ENCODE results near the gene LYPD6. TPM values are rescaled to one million over a fixed set of nuclear protein-coding genes. Genes with fewer than 3 reads are reported as not detected.
A peak's percentile ranks its signal among the peaks of the same experiment; 100 is the strongest.

Gene LYPD6
- total RNA-seq, 4 donors from 2014 or later = 0.83 to 1.4 (median 1.1) TPM

DNA sequence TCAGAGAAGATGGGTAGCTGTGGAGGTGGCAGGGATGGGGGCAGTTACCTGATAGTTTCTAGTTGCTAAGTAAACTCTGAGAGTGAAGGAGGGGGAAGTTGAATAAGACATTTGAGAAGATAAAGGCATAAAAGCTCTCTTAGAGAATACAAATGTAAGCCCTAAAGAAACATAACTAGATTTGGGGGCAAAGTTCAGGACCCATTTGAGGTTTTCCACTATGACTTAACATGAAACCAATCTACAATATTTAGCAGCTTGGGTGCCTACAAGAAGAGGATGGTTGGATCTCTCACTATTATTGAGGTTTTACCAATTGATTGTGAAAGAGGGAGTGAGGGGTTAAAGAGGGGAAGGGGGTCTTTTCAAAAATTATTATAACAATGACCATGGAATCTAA, 34.4 kb upstream of the LYPD6 start:
- intact Hi-C loops (cut with DNase I) = no loop called here
- H3K4me1 ChIP-seq = no peaks in the 10 kb centered on the region
- no peaks in the 10 kb centered on the region for H3K27me3 ChIP-seq

DNA sequence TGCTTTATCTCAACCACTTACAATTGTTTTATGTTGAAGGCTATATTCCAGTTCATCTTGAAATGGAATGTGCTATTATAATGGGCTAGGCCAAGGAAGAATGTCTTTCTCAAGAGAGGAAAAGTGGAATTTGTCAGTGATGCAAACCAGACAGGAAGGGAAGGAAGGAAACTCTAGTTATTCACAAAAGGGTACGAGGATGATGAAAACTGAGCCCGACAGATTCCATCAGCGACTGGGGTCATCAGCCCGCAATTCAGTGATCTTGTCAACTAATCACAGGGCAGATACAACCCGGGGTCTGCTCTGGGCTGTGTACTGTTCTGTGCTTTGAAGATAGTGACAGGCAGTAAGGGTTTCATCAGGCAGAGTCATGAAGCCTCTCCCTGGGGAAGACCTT, 23.4 kb upstream of the LYPD6 start:
- no peaks in the 10 kb centered on the region for H3K9me3 ChIP-seq
- TF ChIP-seq, protein P1, sequence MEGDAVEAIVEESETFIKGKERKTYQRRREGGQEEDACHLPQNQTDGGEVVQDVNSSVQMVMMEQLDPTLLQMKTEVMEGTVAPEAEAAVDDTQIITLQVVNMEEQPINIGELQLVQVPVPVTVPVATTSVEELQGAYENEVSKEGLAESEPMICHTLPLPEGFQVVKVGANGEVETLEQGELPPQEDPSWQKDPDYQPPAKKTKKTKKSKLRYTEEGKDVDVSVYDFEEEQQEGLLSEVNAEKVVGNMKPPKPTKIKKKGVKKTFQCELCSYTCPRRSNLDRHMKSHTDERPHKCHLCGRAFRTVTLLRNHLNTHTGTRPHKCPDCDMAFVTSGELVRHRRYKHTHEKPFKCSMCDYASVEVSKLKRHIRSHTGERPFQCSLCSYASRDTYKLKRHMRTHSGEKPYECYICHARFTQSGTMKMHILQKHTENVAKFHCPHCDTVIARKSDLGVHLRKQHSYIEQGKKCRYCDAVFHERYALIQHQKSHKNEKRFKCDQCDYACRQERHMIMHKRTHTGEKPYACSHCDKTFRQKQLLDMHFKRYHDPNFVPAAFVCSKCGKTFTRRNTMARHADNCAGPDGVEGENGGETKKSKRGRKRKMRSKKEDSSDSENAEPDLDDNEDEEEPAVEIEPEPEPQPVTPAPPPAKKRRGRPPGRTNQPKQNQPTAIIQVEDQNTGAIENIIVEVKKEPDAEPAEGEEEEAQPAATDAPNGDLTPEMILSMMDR (IDR thresholded peaks at IDR 0.05) = no peak
- TF ChIP-seq POLR2A (IDR thresholded peaks at IDR 0.05; ENCODE audit: low read depth) = no peak
- H3K27me3 ChIP-seq = peaks cover 0 to 33% (median 0%) of the 10 kb centered on the region in 4 donors
- peak; percentile 83 for DNase-seq (ENCODE audit: extremely low spot score)
- WGBS = 39% methylated on average over 5 of the region's 5 CpGs
- no peaks in the 10 kb centered on the region for H3K4me1 ChIP-seq
- no peaks in the 10 kb centered on the region for H3K36me3 ChIP-seq
- H3K4me3 ChIP-seq = no peak overlapping the region
- no peak overlapping the region for H3K27ac ChIP-seq (replicated peaks in 1 of 4)
- intact Hi-C loops (cut with DNase I) = no loop called here

More for the DNA sequence above, 34.4 kb upstream of the LYPD6 start:
- Histone ChIP-seq H3K27ac (replicated peaks in 1 of 4) (no peak overlapping the region), H3K9me3 (no peaks in the 10 kb centered on the region), H3K36me3 (no peaks in the 10 kb centered on the region), H3K4me3 (no peak overlapping the region)
- TF ChIP-seq POLR2AphosphoS5 (IDR thresholded peaks at IDR 0.05) (no peak), POLR2A (IDR thresholded peaks at IDR 0.05; ENCODE audit: low read depth) (no peak), EP300 (IDR thresholded peaks at IDR 0.05) (no peak)
- TF ChIP-seq, protein P1 (IDR thresholded peaks at IDR 0.05) = no peak
- no peak for DNase-seq (ENCODE audit: extremely low spot score)

DNA sequence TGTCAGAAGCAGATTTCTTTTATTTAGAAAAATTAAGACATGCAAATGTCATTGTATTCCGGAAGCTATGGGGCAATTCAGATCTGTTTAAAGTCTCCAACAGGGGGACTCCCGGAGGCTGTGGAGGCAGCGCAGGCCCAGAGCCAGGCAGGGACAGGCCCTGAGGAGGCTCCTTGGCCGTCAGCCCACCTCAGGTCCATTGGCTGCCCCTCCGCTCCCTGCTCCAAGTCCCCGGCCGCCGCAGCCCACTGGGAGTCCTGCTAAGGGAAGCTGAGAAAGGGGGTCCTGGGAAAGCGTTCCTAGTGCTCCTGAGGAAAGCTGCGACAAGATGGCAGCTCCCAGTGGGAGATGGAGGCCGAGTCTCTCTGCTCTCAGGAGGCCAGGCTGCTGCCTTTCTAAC, 20.0 kb upstream of the LYPD6 start:
- intact Hi-C loops (cut with DNase I) = loop anchor here (10.0 kb wide), 1 partner anchor 296 kb away; no protein-coding TSS in a partner anchor
- no peak for TF ChIP-seq EP300 (IDR thresholded peaks at IDR 0.05)
- TF ChIP-seq POLR2A (IDR thresholded peaks at IDR 0.05; ENCODE audit: low read depth) = no peak
- H3K27ac ChIP-seq (replicated peaks in 1 of 4) = no peak overlapping the region
- WGBS = 84% methylated on average over 5 of the region's 11 CpGs
- H3K9me3 ChIP-seq = no peaks in the 10 kb centered on the region
- peaks cover 0 to 10% (median 4%) of the 10 kb centered on the region in 4 donors for H3K4me1 ChIP-seq
- no peak overlapping the region for H3K4me3 ChIP-seq
- H3K27me3 ChIP-seq = peaks cover 0 to 29% (median 0%) of the 10 kb centered on the region in 4 donors
- DNase-seq (ENCODE audit: extremely low spot score) = no peak
- H3K36me3 ChIP-seq = no peaks in the 10 kb centered on the region

DNA sequence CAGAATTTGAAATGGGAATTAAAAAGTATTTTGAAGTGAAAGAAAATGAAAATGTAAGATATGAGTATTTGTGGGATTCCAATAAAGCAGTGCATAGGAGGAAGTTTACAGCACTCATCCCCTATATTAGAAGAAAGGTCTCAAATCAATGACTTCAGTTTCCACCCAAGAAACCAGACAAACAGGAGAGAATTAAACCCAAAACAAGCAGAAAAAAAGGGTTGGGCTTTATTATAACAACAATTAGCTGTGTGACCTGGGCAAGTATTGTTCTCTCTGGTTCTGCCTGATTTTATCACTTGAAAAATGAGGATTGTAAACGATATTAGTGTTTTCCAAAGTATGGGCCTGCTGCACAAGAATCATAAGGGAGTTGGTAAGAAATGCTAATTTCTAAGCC, 18.3 kb upstream of the LYPD6 start:
- intact Hi-C loops (cut with DNase I) = loop anchor here (10.0 kb wide), 1 partner anchor 297 kb away; no protein-coding TSS in a partner anchor

DNA sequence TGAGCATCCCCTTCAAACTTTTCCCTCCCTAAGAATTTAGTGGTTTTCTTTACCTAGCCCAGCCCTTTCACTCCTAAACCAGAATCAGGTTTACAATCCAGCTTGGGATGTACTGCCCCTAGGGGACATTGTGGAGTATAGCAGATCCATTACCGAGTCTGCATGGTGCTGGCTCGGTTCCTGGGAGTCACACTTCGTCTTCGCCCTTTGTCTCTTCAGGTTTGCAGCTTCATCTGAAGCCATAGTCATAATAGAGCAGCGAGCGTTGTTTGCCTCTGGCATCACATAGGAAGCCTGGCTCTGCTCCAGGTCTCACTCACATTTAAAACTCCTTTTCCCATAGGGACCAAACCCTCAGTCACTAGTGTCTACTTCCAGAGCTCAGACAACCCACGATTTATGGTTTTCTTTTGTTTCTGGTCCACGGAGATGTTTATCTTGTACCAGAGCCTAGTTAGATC, 16.8 kb upstream of the LYPD6 start:
- Histone ChIP-seq H3K4me1 (peaks cover 0 to 10% (median 4%) of the 10 kb centered on the region in 4 donors), H3K36me3 (no peaks in the 10 kb centered on the region), H3K27me3 (peaks cover 0 to 22% (median 0%) of the 10 kb centered on the region in 4 donors), H3K4me3 (no peak overlapping the region), H3K27ac (replicated peaks in 1 of 4) (no peak overlapping the region), H3K9me3 (no peaks in the 10 kb centered on the region)
- 6% methylated on average over 8 of the region's 8 CpGs for WGBS
- no peak for TF ChIP-seq POLR2A (IDR thresholded peaks at IDR 0.05; ENCODE audit: low read depth)
- TF ChIP-seq, protein P1 (IDR thresholded peaks at IDR 0.05) = peak; percentile 45 to 75 (median 57)
- intact Hi-C loops (cut with DNase I) = loop anchor here (10.0 kb wide), 1 partner anchor 299 kb away; no protein-coding TSS in a partner anchor
- DNase-seq (ENCODE audit: extremely low spot score) = no peak

More for the DNA sequence above, 18.3 kb upstream of the LYPD6 start:
- H3K4me3 ChIP-seq = no peak overlapping the region
- TF ChIP-seq, protein P1 (IDR thresholded peaks at IDR 0.05) = no peak
- TF ChIP-seq POLR2AphosphoS5 (IDR thresholded peaks at IDR 0.05) (no peak), EP300 (IDR thresholded peaks at IDR 0.05) (no peak), POLR2A (IDR thresholded peaks at IDR 0.05; ENCODE audit: low read depth) (no peak)
- H3K9me3 ChIP-seq = no peaks in the 10 kb centered on the region
- peaks cover 0 to 26% (median 0%) of the 10 kb centered on the region in 4 donors for H3K27me3 ChIP-seq
- H3K4me1 ChIP-seq = peaks cover 0 to 10% (median 4%) of the 10 kb centered on the region in 4 donors
- DNase-seq (ENCODE audit: extremely low spot score) = no peak
- H3K27ac ChIP-seq (replicated peaks in 1 of 4) = no peak overlapping the region
- WGBS = 63% methylated on average over 1 of the region's 1 CpG
- H3K36me3 ChIP-seq = no peaks in the 10 kb centered on the region

All from esophagus muscularis mucosa (tissue), 4 donors.